Endometrial microvascular endothelial cells (primary cell): ENCODE measurements around the gene TMEM185B. TPM values are rescaled to one million over a fixed set of nuclear protein-coding genes. Genes with fewer than 3 reads are reported as not detected.
"Not testable (repeated sequence)": the region's sequence is repeated elsewhere in the genome, so short reads cannot be mapped to it uniquely, and the experiment has no call there.

Experiments
- in situ Hi-C: cut with HindIII; loops from 2 replicates; pipeline ENCODE4 v1.10.0; 2017; ENCODE audit warnings: low sequenced_read_pairs, low pct_unique_long_range_greater_than_20kb; ENCODE audit errors: inconsistent ontology term
- total RNA-seq: library from RNA; depleted of rRNA; stranded (reverse); fragments of >200 nt; gene quantifications from one replicate; pipeline ENCODE4 v1.2.3, GENCODE V29; 2015; ENCODE audit errors: inconsistent ontology term

TMEM185B gene
- 28.2 TPM for total RNA-seq

DNA sequence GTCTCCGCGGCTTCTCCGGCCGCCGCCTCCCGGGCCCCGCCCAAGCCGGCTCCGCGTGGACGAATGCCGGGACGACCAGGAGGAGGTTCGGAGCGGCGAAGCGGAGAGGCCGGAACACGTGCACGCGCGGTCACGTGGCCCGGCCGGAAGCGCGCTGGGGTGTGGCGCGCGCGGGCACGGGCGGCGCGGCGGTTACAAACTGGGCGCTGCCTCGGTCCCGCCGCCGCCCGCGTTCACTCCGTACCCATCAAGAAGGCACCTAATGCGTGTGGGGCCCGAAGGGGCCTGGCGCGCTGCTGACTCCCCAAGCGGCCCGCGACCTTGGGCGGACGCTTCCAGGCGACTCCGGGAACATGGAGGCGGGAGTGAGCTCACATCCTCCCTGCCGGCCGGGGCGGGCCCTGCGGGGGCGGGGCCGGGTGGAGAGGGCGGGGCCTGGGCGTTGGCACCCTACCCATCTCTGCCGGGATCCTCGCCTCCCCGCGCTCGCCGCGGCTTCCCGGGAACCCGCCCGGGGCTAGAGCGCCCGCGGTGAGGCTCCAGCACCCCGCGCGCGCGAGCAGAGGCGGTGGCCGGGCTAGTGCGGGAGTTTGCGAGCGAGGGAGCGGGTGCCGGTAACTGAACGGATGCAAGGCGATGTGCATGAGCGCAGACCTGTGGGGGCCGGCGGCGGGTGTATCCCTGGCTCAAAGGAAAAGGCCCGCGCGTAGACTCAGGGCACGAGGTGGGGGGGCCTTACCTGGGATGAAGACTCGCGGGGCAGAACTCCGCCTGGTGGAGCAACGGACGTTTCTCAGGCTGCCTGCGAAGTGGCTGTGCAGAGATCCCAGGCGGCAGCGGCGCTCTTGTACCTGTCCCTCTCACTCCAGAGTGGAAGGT is at the start of gene TMEM185B:
Gene TMEM185B, minus strand, starts transcription at position 367 of the 879 bp plus-strand sequence. CDS start 424 bp downstream, outside the sequence.
- in situ Hi-C loops = no loop called here

DNA sequence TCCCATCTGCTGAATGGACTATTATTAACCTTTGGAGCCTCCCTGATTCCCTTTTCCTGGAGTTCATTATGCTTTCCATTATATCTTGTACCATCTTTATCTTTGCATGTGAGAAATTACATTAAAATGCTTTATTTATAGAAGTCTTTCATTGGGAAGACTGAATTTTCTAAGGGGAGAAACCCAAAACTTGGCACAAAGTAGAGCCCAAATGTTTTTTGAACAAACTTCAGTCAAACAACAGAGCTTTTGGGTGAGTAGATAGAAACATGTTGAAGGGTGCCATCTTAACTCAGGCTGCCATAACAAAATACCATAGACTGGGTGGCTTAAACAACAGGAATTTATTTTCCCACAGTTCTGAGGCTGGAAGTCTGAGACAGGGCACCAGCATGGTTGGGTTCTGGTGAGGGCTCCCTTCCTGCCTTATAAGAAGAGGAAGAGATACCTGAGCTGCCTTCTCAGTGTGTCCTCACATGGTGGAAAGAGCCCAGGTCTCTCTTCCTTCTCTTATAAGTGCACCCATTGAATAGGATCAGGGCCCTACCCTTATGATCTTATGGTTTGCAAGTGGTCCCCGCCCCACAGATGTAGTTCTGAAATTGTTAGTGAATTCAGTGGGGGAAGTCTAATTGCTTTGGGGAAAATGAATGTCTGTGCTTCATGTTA is 48.6 kb upstream of the TMEM185B start:
- in situ Hi-C loops = no loop called here

DNA sequence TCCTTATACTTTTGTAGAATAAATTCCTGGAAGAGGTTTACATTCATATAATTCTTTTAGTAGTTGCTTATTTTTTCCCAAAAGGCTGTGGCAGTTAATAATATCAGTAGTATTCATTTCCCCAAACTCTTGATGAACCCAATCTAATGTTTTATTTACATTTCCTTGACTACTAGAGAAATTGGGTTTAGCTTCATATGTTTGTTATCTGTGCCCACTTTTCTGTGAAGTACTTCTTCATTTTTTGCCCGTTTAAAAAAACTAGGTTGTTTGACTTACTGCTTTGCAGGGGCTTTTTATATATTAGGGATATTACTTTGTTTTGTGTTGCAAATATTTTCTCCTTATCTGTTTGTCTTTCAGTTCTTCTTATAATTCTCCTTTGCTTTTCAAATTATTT is 46.6 kb upstream of the TMEM185B start:
- in situ Hi-C loops = no loop called here

DNA sequence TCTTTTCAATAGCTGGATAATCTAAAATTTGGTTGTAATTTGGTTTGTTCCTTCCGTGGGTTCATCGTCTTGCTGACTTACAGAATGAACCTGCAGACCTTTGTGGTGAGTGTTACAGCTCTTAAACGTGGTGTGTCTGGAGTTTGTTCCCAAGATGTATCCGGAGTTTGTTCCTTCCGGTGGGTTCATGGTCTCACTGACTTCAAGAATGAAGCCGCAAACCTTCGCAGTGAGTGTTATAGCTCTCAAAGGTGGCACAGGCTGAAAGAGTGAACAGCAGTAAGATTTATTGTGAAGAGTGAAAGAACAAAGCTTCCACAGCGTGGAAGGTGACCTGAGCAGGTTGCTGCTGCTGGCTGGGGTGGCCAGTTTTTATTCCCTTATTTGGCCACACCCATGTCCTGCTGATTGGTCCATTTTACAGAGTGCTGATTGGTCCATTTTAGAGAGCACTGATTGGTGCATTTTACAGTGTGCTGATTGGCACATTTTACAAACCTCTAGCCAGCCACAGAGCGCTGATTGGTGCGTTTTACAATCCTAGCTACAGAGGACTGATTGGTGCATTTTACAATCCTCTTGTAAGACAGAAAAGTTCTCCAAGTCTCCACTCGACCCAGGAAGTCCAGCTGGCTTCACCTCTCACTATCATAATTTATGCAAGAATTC is 46.0 kb upstream of the TMEM185B start:
- in situ Hi-C loops = no loop called here

DNA sequence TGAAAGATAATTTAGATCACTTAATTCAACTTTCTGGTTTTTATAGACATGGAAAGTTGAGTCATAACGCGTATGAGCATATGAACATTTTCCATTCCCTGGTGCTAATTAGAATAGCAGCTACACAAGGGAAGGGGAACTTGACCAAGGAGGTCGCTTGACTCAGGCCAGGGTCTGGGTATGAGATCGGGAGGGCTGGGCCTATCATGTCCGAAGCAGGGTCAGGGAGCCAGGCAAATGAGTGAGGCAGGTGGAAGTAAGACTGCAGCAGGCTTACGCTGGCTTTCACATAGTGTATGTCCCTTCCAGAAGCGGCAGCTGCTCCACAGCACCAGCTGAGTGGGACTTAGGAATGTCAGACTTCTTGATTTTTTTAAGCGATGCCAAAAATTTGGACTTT is 44.1 kb upstream of the TMEM185B start:
- in situ Hi-C loops = no loop called here

DNA sequence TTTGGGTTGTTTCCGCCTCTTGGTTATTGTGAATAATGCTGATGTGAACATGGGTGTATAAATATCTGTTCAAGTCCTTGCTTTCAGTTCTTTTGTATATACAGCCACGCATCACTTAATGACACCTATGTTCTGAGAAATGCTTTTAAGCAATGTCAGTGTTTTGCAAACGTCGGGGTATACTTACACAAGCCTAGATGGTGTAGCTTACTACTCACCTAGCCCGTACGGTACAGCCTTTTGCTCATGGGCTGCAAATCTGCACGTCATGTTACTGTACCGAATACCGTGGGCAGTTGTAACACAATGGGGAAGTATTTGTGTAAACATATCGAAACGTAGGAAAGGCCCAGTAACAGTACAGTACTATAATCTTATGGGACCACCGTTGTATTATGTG is 41.8 kb upstream of the TMEM185B start:
- in situ Hi-C loops = no loop called here

DNA sequence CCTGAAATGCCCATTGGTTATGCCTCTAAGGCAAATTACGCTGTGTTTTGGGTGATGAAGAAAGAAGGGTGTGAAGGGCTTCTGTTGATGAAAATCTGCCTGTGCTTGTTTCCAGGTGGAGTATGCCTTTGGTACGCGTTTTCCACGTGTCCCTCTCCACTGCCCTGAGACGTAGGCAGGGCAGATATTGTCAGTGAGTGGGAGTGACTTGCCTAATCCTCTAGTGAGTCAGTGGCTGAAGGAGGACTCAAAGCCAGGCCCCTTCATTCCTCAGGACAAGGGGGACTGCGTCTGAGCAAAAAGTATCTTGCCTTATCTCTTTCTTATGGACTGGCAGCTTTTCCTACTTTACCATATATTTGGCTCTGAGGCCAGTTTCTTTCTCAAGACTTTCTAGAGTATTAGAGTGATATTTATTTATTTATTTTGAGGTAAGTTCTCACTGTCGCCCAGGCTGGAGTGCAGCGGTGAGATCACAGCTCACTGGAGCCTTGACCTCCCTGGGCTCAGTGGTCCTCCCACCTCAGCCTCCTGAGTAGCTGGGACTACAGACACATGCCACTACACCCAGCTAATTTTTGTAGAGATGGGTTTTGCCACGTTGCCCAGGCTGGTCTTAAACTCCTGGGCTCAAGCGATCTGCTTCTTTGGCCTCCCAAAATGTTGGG is 39.7 kb upstream of the TMEM185B start:
- in situ Hi-C loops = no loop called here

DNA sequence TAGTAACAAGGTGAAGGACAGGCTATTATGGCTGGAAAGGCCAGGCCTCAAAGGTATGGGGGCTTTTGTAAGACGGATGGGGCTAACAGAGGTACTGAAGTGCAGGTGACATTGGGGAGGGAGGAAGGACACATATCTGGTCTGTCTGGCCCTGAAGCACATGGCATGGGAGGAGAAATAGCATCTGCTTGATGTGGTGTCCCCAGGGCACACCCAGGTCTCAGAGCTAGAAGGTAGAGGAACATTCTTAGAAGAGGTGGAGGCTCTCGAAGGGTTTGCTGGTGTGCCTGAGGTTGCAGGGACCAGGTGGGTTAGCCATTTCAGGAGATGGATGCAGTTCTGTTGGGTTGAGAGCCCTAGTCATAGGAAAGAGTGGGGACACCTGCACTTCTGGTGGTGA is 39.0 kb upstream of the TMEM185B start:
- in situ Hi-C loops = no loop called here

DNA sequence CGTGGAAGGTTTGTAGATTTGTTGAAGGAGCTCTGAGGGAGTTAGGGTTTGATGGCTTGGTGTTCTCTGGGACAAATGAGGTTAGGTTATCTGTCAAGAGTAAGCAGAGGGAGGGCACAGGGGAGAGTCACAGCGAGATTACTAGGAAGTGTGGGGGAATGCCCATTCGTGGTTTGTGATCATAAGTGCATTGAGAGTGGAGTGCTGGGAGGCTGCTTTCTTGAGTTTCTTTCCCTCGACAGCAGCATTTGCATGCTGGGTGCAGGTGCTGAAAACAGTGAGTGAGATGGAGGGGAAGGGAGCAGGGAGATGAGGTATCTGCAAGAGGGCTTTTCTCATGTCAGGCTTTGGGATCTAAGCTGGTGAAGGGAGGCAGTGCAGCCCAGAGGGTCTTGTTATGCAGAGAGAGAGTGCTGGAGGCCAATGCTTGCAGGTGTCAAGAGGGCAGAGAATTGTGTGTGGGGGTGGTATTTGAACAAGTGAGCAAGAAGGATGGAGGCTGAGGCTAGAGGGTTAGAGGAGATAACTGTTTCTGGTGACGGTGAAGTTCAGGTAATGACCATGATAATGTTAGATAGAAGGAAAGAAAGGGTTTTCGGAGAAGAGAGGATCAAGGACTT is 38.3 kb upstream of the TMEM185B start:
- in situ Hi-C loops = no loop called here

DNA sequence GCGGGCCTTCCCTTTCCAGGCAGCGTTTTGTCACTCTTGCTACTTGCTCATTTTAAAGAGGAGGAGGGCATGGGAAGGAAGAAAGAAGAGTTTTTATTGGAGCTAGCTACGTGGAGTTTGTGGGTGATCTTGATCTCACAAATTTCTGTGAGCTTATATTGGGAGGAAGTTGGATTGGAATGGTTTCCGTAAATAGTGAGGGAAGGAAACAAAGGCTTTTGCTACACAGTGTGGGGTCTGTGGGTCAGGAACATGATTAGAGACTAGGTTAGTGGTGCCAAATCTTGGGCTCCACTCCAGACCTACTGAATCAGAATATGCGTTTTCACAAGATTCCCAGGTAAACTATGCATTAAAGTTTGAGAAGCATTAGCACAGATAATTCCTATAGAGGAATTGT is 37.5 kb upstream of the TMEM185B start:
- in situ Hi-C loops = no loop called here

DNA sequence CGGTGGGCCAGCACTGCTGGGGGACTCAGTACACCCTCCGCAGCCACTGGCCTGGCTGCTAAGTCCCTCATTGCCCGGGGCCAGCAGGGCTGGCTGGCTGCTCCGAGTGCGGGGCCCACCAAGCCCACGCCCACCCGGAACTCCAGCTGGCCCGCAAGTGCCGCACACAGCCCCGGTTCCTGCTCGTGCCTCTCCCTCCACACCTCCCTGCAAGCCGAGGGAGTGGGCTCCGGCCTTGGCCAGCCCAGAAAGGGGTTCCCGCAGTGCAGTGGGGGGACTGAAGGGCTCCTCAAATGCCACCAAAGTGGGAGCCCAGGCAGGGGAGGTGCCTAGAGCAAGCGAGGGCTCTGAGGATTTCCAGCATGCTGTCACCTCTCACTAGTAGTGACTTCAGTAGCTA is 36.7 kb upstream of the TMEM185B start:
- in situ Hi-C loops = not testable (repeated sequence)

DNA sequence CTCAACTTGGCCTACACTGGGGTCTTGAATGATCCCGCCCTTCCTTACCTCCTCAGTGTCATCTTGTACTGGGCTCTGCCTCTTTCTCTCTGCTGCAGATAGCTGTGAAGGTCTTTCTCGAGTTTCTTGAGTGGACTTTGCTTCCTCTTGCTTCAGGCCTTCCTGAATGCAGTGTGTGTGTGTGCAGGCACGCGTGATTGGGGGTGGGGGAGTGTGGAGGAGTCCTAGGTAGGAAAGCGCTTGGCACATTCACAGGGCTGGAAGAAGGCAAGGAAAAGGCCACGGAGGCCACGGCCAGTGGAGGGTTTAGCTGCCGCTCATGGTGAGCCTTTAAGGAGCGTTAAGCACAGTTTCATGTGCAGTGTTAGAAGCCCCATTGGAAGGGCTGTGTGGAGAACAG is 35.0 kb upstream of the TMEM185B start:
- in situ Hi-C loops = no loop called here

DNA sequence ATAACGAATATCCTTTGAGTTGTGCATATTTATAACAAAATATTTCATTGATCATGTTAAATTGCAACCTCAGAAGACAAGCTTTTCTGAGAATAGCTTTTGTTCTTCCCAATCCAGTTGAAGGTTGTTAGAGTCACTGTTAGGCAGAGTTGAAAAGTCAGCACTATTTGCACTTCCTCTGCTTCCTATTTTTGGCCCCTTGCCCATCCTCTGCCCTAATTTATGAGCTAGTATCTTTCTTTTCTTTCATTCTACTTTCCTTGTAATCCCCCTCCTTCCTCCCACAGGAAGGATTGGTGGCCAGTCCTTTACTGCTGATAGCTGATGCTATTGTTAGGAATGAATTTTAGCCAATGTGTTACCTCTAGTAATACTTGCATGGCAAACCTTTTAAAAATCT is 34.3 kb upstream of the TMEM185B start:
- in situ Hi-C loops = no loop called here

DNA sequence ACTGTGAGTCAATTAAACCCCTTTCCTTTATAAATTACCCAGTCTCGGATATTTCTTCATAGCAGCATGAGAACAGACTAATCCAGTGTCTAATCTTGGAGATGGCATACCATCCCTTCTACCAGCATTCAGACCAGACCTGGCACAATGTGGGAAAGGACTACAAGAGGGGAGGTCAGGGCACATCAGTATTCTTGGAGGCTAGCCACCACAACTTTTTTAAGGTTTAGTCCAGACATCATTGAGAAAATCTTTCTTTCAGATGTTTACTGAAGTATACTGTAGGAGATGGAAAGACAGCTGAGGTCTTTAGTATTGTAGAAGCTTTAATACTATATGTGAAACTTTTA is 33.4 kb upstream of the TMEM185B start:
- in situ Hi-C loops = no loop called here

DNA sequence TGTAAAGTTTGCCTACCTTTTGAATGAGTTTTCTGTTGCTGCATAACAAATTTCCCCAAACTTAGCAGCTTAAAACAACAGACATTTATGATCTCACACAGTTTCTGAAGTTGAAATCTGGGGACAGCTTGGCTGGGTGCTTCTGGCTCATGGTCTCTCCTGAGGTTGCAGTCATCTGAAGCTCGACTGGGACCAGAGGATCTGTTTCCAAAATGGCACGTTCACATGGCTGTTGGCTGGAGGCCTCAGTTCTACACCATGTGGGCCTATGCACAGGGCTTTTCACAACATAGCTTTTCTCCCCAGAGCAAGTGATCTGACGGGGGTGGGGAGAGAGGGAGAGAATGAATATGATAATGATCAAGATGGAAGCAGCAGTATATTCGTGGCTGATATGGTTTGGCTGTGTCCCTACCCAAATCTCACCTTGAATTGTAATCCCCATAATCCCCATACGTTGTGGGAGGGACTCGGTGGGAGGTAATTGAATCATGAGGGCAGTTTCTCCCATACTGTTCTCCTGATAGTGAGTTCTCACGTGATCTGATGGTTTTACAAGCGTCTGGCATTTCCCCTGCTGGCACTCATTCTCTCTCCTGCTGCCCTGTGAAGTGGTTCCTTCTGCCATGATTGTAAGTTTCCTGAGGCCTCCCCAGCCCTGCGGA is 32.9 kb upstream of the TMEM185B start:
- in situ Hi-C loops = no loop called here

DNA sequence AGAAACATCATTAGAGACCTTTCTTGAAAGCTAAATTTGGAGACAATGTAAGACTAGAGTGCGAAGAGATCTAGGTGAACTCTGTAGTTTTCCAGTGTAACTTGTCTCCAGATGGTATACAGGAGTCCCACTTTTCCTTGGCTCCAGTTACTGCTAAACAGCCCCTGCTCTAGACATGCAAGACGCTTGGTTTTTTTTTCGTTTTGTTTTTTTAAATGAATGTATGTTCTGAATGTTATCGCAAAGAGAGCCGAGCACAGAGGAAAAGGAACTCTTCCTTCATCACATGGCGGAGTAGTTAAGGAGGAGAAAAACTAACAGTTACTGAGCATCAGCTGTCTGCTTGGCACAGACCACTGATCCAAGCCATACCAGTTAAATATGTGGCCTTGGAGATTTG is 31.9 kb upstream of the TMEM185B start:
- in situ Hi-C loops = no loop called here

DNA sequence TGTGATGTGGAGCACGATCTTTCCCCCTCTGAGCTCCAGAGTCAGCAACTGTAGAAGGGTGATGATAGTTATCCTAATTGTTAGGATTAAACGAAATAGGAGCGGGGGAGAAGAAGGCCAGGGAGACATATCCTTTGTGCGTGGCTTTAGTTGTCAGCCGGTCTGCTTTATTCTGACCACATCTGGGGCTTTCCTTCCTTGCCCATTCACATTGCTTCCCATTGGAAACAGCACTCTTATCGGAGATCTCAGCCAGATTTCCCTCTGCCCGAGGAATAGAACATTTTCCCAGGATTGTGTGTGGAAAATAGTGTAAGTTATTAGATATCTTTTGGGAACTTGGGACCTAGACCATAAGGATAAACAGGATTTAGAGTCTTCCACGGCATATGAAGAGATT is 31.0 kb upstream of the TMEM185B start:
- in situ Hi-C loops = no loop called here

DNA sequence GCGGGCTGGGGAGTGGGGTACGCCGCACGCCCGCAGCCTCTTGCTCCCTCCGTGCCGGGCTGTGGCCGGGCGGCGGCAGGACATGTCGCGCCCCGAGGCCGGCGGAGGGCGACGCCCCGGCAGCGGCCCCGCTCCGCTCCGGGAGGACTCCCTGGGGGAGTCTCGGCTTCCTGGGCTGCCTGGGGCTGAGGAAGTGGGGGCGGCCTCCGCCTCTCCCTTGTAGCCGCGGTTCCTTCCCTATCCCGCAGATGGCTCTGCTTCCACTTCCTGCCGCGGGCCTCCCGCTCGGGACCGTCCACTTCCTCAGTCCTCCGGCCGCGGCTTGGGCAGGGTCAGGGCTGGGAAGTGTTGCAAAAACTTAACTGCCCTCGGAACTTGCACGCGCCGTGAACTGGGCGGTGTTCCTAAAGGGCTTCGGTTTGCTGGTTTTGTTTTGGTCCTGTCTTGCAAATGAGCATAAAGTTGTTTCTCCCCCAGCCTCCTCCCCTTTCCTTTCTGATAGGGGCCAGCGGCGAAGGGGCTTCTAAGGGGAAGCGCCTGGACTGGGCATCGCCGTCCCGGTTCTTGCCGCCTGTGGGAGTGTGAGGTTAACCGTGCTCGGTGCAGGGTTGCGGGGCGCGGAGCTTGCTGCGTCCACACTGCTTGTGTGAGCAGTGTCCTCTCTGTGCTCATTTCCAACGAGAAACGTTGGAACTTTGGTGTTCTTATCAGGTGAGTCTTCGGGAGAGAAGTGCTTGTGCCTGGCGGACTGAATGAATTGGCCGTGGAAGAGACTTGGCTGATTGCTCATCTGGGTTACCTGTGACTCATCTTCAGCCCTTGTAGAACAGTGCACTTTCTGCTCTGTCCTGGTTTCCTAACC is 30.1 kb upstream of the TMEM185B start:
- in situ Hi-C loops = no loop called here
